Lower leg skin (tissue), 4 donors: ENCODE measurements around the gene LIF. TPM values are rescaled to one million over a fixed set of nuclear protein-coding genes. Genes with fewer than 3 reads are reported as not detected.

Source experiments
- DNase-seq, 2 donors: peaks; one replicate each; pipeline ENCODE4 v3.0.0-alpha.2; 2019; ENCODE audit warnings: low spot score in 2 of 2
- H3K4me3 ChIP-seq: fragments of 200-600 bp; sonication (generic); 2 replicates; pipeline ENCODE4 v1.5.1; 2017; ENCODE audit warnings: mild to moderate bottlenecking, low read depth; ENCODE audit not compliant: poor library complexity, severe bottlenecking
- CTCF ChIP-seq, 3 donors: fragments of 450-650 bp; IDR thresholded peaks; one replicate each; pipeline ENCODE4 v1.5.1; 2016; ENCODE audit warnings: antibody characterized with exemption in 3 of 3, mild to moderate bottlenecking in 3 of 3, moderate library complexity in 2 of 3
- POLR2A ChIP-seq, 2 donors: fragments of 450-650 bp; IDR thresholded peaks; one replicate each; pipeline ENCODE4 v1.6.1; 2016 to 2017; ENCODE audit warnings: antibody characterized with exemption in 2 of 2, mild to moderate bottlenecking in 1 of 2, moderate library complexity in 1 of 2
- WGBS, 2 donors: methylation state at CpG; one replicate each; pipeline ENCODE4 v1.1.5; 2018; 5-methylcytosine and 5-hydroxymethylcytosine counted together
- intact Hi-C: fragments of 100-400 bp; cut with DNase I; formaldehyde crosslinking; loops from one replicate; pipeline ENCODE4 v1.15.0; 2023; ENCODE audit warnings: low total_unique reads
- total RNA-seq, 4 donors: library from RNA; depleted of rRNA; stranded (reverse); fragments of >200 nt; gene quantifications; one replicate each; pipeline ENCODE4 v1.1.0, GENCODE V29; 2016

LIF gene
- total RNA-seq, 4 donors from 2014 or later, result 5.2 to 11.8 (median 7.0) TPM

GRCh38 chr22:30223303-30223702 lies 23.3 kb downstream of the LIF start:
- TF ChIP-seq CTCF (IDR thresholded peaks at IDR 0.05), result no peak
- no peak for DNase-seq
- 72% methylated on average over 14 to 15 of the region's 15 CpGs for WGBS, 2 donors
- H3K4me3 ChIP-seq, result no peak overlapping the region
- intact Hi-C loops, result no loop called here

- no peak for DNase-seq
- WGBS, 2 donors, result 78 to 85% methylated on average over 4 of the region's 4 CpGs
- no peak overlapping the region for H3K4me3 ChIP-seq
- intact Hi-C loops, result no loop called here
- no peak for TF ChIP-seq CTCF (IDR thresholded peaks at IDR 0.05)
- TF ChIP-seq POLR2A (IDR thresholded peaks at IDR 0.05), result no peak
Measured at GRCh38 chr22:30222321-30222720, 24.2 kb downstream of the LIF start.

GRCh38 chr22:30221121-30221992 lies 25.2 kb downstream of the LIF start:
- TF ChIP-seq CTCF (IDR thresholded peaks at IDR 0.05), result no peak
- TF ChIP-seq POLR2A (IDR thresholded peaks at IDR 0.05), result no peak
- no peak overlapping the region for H3K4me3 ChIP-seq
- 75% methylated on average over 24 to 26 of the region's 26 CpGs for WGBS, 2 donors
- no peak for DNase-seq
- intact Hi-C loops, result no loop called here

- no peak overlapping the region for H3K4me3 ChIP-seq
- TF ChIP-seq POLR2A (IDR thresholded peaks at IDR 0.05) (no peak), CTCF (IDR thresholded peaks at IDR 0.05) (no peak)
- DNase-seq, result no peak
- intact Hi-C loops, result no loop called here
- WGBS, 2 donors, result 83 to 90% methylated on average over 7 of the region's 7 CpGs
Measured at GRCh38 chr22:30220338-30221012, 26.1 kb downstream of the LIF start.

- no peak overlapping the region for H3K4me3 ChIP-seq
- intact Hi-C loops, result no loop called here
- no peak for TF ChIP-seq POLR2A (IDR thresholded peaks at IDR 0.05)
- TF ChIP-seq CTCF (IDR thresholded peaks at IDR 0.05), result no peak
- DNase-seq, result no peak
Measured at GRCh38 chr22:30219668-30220278, 26.8 kb downstream of the LIF start.
